ENCODE results near the gene CLDN14.

CLDN14 gene

DNA sequence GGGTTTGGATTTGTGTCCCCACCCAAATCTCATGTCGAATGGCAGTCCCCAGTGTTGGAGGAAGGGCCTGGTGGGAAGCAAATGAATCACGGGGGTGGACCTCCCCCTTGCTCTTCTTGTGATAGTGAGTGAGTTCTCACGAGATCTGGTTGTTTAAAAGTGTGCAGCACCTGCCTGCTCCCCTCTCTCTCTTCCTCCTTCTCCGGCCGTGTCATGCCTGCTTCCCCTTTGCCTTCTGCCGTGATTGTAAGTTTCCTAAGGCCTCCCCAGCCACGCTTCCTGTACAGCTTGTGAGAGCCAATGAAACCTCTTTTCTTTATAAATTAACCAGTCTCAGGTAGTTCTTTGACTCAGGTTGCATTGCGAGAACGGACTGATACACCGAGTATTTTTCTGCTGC is 15.9 kb downstream of the CLDN14 start:
- Histone ChIP-seq H3K9me3 (ENCODE audit: low read length) (no peaks in the 10 kb centered on the region), H3K4me1 (ENCODE audit: insufficient read depth, low read length, severe bottlenecking) (no peaks in the 10 kb centered on the region), H2AFZ (ENCODE audit: low read length) (no peak overlapping the region), H3K9ac (ENCODE audit: low read length) (no peak overlapping the region), H3K36me3 (ENCODE audit: insufficient read depth, low read length) (no peaks in the 10 kb centered on the region), H3K27me3 (ENCODE audit: insufficient read depth, low read length) (peaks cover 5% of the 10 kb centered on the region; the same call in 1 of the 2 replicates), H3K4me3 (ENCODE audit: low read depth, low read length, poor library complexity, severe bottlenecking) (peak overlapping the region; percentile 10), H3K79me2 (ENCODE audit: insufficient read depth, low read length) (no peaks in the 10 kb centered on the region), H3K4me2 (ENCODE audit: low read length) (no peak overlapping the region; the same call in 1 of the 2 replicates), H3K9me2 (ENCODE audit: low read depth, low read length) (no peaks in the 10 kb centered on the region), H3F3A (ENCODE audit: insufficient read depth, low read length) (no peaks in the 10 kb centered on the region), H3K27ac (ENCODE audit: low read depth, low read length, poor library complexity, severe bottlenecking) (no peak overlapping the region), H4K20me1 (ENCODE audit: insufficient read depth, low read length) (no peaks in the 10 kb centered on the region)
- TF ChIP-seq, protein P1, sequence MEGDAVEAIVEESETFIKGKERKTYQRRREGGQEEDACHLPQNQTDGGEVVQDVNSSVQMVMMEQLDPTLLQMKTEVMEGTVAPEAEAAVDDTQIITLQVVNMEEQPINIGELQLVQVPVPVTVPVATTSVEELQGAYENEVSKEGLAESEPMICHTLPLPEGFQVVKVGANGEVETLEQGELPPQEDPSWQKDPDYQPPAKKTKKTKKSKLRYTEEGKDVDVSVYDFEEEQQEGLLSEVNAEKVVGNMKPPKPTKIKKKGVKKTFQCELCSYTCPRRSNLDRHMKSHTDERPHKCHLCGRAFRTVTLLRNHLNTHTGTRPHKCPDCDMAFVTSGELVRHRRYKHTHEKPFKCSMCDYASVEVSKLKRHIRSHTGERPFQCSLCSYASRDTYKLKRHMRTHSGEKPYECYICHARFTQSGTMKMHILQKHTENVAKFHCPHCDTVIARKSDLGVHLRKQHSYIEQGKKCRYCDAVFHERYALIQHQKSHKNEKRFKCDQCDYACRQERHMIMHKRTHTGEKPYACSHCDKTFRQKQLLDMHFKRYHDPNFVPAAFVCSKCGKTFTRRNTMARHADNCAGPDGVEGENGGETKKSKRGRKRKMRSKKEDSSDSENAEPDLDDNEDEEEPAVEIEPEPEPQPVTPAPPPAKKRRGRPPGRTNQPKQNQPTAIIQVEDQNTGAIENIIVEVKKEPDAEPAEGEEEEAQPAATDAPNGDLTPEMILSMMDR (IDR thresholded peaks at IDR 0.05; ENCODE audit: low read length): no peak
- no peak for TF ChIP-seq EZH2 (IDR thresholded peaks at IDR 0.05; ENCODE audit: borderline replicate concordance, low read length)

DNA sequence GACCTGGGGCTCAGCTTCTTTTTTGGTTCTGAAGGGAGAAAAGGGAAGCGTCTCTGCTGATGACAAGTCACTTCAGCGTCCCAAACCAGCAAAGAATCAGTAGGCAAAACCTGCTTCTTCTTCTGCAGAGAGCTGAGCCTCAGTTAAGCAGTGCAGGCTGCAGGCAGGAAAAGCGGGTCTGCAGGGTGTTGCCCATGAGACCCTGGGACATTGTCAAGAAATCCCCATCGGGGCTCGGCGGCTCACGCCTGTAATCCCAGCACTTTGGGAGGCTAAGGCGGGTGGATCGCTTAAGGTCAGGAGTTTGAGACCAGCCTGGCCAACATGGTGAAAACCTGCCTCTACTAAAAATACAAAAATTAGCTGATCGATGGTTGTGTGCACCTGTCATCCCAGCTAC is 16.7 kb downstream of the CLDN14 start:
- no peaks in the 10 kb centered on the region for H4K20me1 ChIP-seq (ENCODE audit: insufficient read depth, low read length)
- peaks cover 5% of the 10 kb centered on the region; the same call in 1 of the 2 replicates for H3K27me3 ChIP-seq (ENCODE audit: insufficient read depth, low read length)
- TF ChIP-seq, protein P1 (IDR thresholded peaks at IDR 0.05; ENCODE audit: low read length): no peak
- no peak for TF ChIP-seq EZH2 (IDR thresholded peaks at IDR 0.05; ENCODE audit: borderline replicate concordance, low read length)
- H3K79me2 ChIP-seq (ENCODE audit: insufficient read depth, low read length): no peaks in the 10 kb centered on the region
- H3K4me2 ChIP-seq (ENCODE audit: low read length): no peak overlapping the region
- no peaks in the 10 kb centered on the region for H3K9me2 ChIP-seq (ENCODE audit: low read depth, low read length)
- no peaks in the 10 kb centered on the region for H3K4me1 ChIP-seq (ENCODE audit: insufficient read depth, low read length, severe bottlenecking)
- H3F3A ChIP-seq (ENCODE audit: insufficient read depth, low read length): no peaks in the 10 kb centered on the region
- no peaks in the 10 kb centered on the region for H3K36me3 ChIP-seq (ENCODE audit: insufficient read depth, low read length)
- no peaks in the 10 kb centered on the region for H3K9me3 ChIP-seq (ENCODE audit: low read length)
- no peak overlapping the region for H2AFZ ChIP-seq (ENCODE audit: low read length)
- H3K4me3 ChIP-seq (ENCODE audit: low read depth, low read length, poor library complexity, severe bottlenecking): no peak overlapping the region
- no peak overlapping the region for H3K27ac ChIP-seq (ENCODE audit: low read depth, low read length, poor library complexity, severe bottlenecking)
- H3K9ac ChIP-seq (ENCODE audit: low read length): no peak overlapping the region

DNA sequence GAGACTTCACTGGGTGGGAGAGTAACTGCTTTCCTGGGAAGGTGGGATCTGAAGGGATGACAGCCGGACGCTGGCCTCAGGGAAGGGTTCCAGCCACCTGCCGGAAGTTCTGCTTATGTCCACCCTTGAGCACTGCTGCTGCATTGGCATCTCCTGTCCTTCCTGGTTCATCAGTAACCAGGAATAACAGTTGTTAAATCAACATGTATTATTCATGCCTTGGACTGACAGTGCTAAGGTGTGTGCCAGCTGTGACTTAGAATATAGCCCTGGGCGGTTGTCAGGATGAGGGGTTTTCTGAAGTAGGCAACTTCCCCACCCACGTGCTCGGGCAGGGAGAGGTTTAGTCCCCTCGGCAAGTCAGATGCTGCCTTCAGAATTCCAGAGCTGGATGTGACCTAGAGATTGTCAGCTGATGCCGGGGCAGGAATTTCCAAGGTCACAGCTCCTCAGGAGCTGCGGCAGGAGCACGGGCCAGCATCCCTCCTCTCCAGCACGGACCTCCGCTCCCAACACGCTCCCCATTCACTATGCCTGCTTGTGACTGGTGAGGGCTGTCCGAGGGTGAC is 17.9 kb downstream of the CLDN14 start:
- H2AFZ ChIP-seq (ENCODE audit: low read length): no peak overlapping the region
- no peak overlapping the region for H3K27ac ChIP-seq (ENCODE audit: low read depth, low read length, poor library complexity, severe bottlenecking)
- H3K9me3 ChIP-seq (ENCODE audit: low read length): no peaks in the 10 kb centered on the region
- no peaks in the 10 kb centered on the region for H3K36me3 ChIP-seq (ENCODE audit: insufficient read depth, low read length)
- H3F3A ChIP-seq (ENCODE audit: insufficient read depth, low read length): no peaks in the 10 kb centered on the region
- H3K79me2 ChIP-seq (ENCODE audit: insufficient read depth, low read length): no peaks in the 10 kb centered on the region
- no peak overlapping the region for H3K9ac ChIP-seq (ENCODE audit: low read length)
- H3K4me2 ChIP-seq (ENCODE audit: low read length): no peak overlapping the region
- TF ChIP-seq, protein P1 (IDR thresholded peaks at IDR 0.05; ENCODE audit: low read length): no peak
- no peak for TF ChIP-seq EZH2 (IDR thresholded peaks at IDR 0.05; ENCODE audit: borderline replicate concordance, low read length)
- H3K9me2 ChIP-seq (ENCODE audit: low read depth, low read length): no peaks in the 10 kb centered on the region
- peaks cover 5% of the 10 kb centered on the region; the same call in 1 of the 2 replicates for H3K27me3 ChIP-seq (ENCODE audit: insufficient read depth, low read length)
- no peaks in the 10 kb centered on the region for H4K20me1 ChIP-seq (ENCODE audit: insufficient read depth, low read length)
- H3K4me3 ChIP-seq (ENCODE audit: low read depth, low read length, poor library complexity, severe bottlenecking): no peak overlapping the region
- no peaks in the 10 kb centered on the region for H3K4me1 ChIP-seq (ENCODE audit: insufficient read depth, low read length, severe bottlenecking)

All from OCI-LY1 (cell line).